ENCODE results near the gene B3GALT5.
"Not testable (repeated sequence)": the region's sequence is repeated elsewhere in the genome, so short reads cannot be mapped to it uniquely, and the experiment has no call there.

B3GALT5 gene, protein sequence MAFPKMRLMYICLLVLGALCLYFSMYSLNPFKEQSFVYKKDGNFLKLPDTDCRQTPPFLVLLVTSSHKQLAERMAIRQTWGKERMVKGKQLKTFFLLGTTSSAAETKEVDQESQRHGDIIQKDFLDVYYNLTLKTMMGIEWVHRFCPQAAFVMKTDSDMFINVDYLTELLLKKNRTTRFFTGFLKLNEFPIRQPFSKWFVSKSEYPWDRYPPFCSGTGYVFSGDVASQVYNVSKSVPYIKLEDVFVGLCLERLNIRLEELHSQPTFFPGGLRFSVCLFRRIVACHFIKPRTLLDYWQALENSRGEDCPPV

DNA sequence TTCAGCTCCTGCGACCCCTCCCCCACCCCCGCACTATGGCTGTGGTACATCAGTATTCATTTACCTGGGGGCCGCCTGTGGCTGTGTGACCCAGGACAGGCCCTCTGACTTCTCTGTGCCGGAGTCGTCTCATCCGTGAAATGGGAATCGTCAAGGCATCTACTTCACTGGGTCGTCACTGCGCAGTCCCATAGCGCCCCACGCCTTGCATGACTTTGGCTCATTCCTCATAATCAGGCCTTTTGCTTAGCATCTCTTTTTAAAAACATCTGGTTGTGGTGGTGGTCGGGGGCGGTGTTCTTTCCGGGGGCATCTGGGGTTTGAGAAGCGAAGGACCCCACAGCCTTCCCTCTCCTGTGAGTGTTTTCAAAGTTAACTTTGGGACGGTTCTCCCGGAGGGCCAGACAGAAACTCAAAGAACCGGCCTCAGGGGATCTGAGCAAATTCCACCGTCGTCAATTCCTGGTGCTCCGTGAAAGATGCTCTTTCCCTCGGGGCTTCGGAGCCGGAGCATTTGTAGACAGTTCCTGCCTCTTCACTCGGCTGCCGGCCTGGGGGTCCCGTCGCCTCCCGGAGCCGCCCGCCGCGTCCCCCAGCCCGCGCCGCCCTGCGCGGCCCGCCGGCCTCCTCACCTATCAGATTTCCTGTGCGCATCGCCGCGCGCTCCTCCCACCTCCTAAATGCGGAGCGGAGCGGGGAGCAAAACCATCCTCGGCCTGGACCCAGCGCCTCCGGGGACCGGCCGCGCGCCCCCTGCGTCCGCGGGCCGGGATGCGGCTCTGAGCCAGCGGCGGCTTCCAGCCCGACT lies at the start of gene B3GALT5:
B3GALT5 (plus strand) TSS at position 708 of the 808 bp plus-strand sequence. CDS start 47,620 bp downstream, outside the sequence.
- no peak for DNase-seq

DNA sequence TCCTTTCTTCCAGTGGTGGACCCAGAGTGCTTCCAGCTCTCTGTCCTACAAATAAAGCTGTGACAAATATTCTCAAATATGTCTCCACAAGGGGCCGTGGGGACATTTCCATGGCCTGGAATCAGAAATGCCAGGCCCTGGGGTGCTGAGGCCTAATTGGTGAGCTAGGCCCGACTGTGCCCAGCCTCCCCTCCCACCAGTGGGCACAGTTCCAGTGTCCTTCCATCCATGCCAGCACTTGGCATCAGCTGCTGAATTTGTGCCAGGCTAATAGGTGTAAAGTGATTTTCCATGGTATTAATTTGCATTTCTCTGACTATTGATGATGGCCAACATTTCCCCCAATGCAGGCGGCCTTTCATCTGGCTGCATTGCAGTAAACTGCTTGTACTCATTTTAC lies 48.5 kb upstream of the B3GALT5 start:
- DNase-seq = no peak

DNA sequence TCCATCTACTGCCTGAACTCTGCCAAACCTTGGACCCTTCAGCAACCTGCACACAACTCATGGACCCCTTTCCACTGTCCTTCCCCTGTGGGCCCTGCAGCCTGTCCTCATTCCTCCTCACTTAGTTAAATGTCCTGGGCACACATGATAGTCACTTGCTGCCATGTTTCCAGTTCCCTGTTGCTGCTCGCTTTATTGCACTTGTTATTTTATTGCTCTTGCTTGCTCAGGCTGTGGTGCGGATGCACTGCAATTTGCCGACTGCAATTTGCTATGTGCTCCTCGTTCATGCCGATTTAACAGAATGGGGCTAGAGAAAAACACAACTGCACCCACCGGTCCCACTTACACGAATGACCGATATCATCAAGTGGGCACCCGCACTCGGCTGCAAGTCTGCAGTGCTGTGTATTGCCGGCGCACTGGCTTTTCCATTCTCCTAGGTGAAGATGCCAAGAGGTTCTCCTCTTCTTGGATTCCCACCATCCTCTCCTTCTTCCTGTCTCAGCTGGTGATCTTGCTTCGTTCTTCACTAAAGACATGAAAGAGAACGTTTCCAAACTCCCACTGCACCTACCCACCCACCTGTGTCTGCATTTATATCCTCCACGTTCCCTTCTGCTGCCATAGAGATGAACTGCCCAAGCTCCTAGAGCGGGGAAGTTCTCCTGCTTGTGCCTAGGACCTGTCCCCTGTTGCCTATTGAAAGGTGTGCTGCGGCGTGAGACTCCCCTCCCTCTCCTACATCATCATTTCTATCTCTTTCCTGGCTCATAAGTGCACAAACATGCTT lies 45.4 kb upstream of the B3GALT5 start:
- DNase-seq = no peak

DNA sequence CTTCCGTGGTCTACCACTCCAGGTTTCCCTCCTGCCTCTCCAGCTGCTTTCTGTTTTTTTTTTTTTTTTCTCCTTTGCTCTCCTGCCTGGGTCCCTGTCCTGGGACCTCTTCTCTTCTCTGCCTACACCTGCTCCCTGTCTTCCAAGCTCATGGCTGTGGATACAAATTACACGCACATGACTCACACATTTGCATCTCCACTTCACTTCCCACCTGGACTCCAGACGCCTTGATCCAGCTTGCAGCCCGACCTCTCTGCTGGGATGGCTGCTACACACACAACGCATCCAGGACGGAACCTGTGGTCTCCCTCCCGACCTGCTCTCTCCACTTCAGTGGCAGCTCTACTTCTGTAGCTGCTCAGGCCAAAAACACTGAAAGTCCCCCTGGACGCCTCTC lies 44.4 kb upstream of the B3GALT5 start:
- DNase-seq = no peak

DNA sequence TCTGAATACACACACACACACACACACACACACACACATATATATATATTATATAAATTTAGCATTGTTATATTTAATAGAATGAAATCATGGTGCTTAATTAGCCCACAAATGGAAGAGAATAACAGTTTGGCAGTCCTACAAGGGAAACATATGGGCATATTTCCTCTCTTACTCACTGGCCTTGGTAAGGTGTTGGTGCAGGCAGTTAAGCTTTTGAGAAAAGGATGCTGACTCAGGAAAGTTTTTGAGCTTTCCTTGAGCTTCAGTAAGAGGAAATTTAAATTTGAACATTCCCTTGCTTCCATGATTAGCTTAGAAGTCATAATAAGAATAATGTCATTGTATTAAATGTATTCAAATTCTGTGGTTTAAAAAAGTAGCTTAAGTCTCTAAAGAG lies 37.0 kb upstream of the B3GALT5 start:
- DNase-seq = no peak

DNA sequence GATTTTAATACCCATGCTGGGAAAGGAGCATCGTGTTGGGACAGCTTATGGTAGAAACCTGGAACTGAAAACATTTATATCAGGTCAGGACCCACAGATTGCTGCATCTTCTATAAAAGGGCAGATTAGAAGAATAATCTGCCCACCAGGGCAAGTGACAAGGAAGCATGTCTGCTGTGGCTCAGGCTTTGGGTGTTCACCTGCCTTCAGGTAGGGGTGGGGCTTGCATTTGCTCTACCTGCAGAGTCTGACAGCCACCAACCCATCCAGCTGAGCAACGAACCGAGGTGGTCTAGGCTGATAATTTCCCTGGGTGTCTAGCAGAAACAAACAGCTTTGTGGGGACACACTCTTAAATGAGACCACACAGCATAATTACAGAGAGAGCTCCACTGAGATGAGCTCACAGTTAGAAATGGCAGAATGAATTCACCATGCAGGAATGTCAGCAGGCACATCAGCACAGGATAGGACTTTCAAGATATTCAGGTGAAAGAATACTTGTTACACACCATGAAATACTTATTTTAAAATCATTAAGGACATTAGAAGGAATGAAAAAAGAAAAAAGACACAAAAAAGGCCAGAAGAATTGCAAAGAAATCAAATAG lies 36.1 kb upstream of the B3GALT5 start:
- DNase-seq = no peak

DNA sequence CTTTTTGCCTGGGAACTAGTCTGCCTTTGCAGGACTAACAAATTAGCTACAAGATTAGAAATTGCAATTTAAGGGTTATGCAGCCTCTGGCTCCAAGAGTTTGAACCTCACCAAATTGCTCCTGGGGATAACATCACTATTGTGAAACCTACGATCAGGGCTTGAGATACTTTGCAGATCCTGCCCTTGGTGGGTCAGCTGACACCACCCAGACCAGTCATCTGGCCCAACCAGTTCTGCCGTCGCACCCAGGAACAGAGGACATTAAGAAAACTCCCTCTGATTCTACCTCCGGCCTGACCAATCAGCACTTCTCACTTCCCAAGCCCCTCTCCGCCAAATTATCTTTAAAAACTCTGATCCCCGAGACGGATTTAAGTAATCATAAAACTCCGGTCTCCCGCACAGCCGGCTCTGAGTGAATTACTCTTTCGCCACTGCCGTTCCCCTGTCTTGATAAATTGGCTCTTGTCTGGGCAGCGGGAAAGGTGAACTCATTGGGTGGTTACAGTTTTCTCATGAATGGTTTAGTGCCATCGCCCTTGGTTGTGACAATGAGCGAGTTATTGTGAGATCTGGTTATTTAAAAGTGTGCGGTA lies 32.9 kb upstream of the B3GALT5 start:
- no peak for DNase-seq

DNA sequence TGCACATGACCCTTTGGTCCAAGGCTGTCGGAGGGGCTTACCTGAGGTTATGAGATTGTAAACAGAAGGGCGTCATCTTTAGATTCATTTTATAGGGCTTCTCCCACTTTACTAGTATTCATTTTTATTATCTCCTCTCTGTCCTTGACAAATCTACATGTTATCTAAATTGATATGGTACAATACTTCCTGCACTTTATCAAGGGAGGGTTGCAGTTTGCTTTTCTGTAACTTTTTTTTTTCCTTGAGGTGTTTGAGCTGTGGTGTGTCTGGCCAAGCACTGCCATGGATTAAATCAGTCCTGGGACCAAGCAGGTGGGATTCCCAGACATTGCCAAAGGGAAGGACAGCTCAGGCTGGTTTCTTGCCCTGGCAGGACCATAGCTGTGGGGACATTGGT lies 32.0 kb upstream of the B3GALT5 start:
- DNase-seq = no peak

DNA sequence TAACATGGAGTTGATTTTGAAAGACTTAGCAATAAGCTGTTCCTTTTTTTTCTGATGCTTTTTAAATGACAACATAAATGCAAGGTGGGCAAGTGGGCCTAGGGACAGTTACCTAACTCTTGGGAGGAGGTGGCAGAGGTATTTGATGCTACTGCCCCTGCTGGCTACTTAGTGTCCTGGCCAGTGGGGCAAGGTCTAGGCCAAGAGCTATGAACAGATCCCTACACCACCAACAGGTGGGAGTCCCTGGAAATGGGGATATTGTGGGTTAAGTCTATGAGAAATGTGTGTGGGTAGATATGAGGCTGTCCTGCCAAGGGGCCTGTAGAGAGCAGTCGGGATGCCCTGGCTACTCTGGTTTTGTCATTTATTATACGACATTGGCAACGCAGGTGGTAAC lies 31.3 kb upstream of the B3GALT5 start:
- DNase-seq = no peak

DNA sequence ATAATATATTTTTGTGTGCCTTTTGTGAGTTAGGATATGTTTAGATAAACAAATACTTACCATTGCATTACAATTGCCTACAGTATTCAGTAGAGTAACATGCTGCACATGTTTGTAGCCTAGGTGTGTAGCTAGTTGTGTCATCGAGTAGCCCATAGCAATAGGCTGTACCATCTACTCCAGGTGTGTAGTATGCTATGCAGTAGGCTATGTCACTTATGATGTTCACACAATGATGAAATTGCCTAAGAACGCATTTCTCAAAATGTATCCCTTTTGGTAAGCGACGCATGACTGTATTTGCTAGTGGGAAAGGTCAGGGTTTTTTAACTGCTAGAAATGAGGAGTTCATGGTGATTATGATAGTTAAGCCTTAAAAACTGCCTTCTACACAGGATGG lies 30.0 kb upstream of the B3GALT5 start:
- DNase-seq = no peak

DNA sequence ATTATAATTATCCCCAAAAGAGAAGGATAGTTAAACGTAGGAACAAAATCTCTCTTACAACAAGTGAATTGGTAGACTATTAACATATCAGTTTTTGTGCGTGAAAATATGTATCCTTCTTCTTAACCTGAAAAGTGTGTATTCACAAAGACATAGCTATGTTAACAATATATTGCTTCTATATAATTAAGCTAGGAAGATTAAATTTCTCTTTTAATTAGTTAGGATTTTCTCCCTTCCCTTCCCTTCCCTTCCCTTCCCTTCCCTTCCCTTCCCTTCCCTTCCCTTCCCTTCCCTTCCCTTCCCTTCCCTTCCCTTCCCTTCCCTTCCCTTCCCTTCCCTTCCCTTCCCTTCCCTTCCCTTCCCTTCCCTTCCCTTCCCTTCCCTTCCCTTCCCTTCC lies 29.2 kb upstream of the B3GALT5 start:
- DNase-seq = not testable (repeated sequence)

DNA sequence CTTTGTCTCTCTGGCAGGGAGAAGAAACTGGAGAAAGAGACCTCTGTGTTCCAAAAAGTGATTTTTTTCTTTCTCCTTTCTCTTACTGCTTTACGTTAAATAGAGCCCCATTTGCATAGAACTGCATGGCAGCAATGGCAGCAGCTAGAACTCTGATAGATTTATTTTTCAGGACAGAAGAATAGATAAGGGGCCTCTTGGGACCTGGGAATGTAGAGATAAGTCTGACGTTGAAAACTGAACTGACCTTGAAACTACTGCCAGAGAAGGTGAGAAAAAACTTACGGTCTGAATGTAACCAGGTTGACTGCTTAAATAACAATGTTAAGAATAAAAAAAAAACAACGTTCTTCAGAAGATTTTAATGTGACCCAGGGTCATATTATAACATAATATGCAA lies 25.4 kb upstream of the B3GALT5 start:
- no peak for DNase-seq

DNA sequence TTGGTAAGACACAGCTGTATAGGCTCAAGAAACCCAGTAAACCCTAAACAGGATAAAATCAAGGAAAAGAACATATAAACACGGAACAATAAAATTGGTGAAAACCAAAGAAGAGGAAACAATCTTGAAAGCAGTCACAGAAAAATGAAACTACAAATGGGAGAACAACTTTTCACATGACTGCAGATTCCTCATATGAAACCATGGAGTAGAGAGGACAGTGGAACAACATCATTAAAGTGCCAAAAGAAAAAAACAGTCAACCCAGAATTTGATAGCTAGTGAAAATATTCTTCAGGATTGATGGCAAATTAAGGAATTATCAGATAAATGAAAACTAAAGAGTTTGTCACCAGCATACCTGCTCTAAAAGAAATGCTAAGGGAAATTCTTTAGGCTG lies 23.9 kb upstream of the B3GALT5 start:
- no peak for DNase-seq

DNA sequence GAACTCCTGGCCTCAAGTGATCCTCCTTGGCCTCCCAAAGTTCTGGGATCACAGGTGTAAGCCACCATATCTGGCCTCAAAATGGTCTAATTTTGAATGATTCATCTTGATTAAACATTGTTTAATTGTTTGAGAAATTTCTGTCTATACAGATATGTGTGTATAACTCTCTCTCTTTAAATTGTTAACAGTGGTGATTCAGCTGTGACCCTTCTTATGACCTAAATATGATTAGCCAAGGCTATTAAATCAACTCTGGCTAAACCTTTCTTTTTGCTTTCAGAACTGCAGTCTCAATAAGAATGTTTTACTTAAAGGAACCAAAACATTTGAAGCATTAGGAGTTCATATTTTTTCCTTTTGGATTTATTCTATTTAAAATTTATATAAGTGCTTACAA lies 19.2 kb upstream of the B3GALT5 start:
- DNase-seq = no peak

DNA sequence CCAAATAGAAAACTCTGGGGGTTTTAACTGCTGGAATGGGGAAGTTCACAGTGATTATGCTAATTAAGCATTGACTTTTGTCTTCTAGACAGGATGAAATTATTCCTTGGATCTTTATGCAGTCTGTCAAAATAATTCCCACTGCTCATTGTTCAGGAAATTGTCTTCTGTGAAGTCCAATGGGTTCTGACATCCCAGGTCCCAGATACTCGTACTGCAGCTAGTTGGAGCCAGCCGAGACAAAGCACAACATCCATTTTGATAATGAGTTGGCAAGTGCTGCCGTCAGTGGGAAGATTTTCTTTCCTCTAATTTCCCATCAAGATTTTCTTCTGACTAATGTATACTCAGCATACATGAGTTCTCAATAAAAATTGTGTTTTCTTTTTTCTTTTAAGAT lies 17.3 kb upstream of the B3GALT5 start:
- no peak for DNase-seq

DNA sequence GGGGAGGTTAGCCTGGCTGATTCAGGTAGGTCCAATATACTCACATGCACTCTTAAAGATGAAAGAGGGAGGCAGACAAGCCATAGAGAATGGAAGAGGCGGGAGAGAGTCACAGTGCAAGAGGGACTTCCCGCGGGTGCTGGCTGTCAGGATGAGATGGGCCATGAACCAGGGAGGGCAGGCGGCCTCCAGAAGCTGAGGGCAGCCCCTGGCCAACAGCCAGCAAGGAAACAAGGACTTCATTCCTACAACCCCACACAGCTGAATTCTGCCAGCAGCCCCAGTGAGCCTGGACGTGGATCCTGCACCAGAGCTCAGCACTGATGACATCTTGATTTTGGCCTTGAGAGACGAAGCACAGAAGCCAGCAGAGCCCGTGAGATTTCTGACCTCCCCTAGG lies 15.1 kb upstream of the B3GALT5 start:
- no peak for DNase-seq

DNA sequence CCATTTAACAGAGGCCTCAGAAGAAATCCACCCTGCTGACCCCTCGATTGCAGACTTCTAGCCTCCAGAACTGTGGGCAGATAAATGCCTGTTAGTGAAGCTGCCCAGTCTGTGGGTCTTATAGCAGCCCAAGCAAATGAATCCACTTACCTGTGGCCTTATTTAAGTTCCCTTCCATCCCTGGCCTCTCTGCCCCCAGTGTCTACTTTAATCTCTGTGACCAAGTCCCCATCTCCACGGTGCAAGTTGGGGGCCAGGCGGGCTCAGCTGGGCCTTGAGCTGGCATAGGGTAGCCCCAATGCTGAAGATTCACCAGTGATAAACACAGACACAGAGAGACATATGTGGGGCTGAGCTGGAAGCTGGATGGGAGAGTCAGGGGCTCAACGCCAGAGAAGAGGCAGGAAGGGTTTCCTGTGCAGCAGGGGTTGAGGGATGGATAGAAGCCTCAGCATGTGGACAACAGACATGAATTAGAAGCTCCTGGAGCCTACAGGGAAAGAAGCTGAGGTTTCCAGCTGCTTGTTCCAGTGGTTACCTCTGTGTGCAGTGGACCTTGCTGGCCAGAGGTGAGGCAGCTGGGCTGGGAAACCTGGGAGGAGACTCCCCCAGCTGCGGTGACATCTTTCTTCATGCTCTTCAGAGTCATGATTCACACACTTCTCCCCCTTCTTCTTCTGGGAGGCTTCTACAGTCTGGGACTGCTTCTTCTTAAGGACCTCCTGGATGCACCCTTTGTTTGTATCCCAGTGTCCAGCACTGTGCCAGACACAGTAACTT lies 13.4 kb upstream of the B3GALT5 start:
- DNase-seq = no peak

DNA sequence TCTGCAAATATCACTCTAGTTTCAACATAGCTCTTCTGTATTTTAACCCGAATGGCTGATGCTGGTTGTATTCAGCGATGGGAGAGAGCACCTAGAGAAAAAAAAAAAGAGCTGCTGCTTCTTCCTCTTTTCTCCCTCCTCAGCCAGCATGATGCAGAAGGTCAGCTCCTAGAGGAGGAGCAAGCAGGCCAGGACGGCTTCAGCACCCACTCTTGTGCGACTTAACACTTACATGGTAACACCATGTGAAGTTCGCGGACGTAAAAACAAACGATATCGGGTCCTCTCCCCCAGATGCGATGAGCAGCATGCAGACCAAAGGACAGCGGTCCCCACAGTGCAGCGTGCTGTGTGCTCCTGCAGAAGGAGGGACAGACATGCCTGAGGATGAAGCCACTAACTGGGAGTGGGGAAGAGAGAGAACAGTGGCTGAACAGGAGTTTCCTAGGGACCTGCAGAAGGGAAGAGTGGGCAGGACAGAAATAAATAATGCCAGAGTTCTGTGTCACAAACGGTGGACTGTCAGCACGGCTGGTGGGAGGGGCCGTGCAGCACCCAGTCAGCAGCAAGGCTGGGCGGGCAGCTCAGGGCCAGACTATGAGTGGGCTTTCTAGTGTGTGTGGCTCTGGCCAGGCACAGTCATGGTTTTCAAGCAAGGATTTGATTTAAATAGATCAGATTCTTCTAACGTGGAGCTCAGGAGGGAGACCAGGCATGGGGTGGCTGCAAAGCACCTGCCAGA lies 11.4 kb upstream of the B3GALT5 start:
- DNase-seq = no peak

DNA sequence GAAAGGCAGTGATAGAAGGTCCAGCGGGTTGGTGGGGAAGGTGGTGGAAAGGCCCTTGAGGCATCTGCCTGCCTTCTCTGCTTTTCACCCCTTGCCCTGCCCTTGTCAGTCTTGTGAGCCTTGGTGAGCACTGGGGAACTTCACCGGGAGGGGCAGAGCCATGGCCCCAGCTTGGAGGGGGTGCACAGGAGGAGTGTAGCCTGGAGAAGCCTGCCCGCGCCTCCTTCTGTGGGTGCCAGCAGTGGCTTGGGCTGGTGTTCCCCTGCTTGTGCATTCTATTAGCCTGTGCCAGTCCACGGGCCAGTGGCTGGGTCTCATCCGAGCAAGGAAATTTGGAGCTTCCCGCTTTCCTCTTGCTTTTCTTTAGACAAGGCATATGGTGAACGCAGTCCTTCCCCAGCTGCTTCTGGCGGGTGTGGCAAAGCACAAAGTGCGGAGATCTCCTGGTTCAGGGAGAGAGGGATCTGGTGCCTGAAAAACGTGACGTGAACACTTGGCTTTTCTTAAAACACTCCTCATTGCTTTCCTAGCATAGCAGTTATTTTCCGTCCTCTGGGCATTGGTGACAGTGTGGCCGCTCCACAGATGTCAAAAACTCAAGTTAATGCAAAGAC lies 10.6 kb upstream of the B3GALT5 start:
- DNase-seq = no peak

DNA sequence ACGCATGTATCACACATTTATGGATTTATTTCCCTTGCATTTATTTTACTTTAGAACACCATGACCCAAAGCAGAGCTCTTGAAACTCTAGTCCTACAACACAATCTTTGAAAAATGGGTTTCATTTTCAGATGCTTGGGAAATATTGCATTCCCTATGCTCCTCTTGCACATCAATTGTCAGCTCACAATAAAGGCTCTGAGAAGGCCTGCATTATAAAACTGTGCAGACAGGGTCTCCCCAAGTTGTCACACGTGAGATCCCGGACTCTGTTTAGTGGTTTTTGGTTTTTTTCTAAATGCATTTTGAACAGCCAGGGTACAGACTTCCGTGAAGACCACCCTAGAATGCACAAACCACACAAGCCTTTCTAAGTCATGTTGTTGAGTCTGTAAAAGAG lies 9.9 kb upstream of the B3GALT5 start:
- no peak for DNase-seq

DNA sequence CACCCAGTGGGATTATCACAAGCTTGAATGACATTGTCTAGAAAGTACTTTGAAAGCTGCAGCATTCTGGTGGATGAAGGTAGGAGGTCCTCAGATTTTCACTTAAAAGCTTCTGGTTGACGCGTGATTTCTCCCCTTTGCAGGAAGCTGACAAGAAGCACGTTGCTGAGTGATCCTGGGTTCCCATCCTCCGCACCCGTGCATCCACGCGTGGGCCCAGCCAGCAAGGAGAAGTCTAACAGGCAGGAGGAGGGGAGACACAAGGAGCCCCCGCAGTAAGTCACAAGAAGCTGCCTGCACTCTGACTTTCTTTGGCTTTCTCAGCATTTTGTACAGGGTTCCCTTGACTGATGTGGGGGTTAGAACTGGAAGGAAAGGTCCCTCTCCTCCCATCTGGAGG lies 7.8 kb upstream of the B3GALT5 start:
- no peak for DNase-seq

Measured in NK-92 treated with Interleukin-12 subunit alpha and Interleukin-12 subunit beta, amount 100 ng/mL, for 24 hours (cell line).